ENCODE measurements around the gene FAM90A26. TPM values are rescaled to one million over a fixed set of nuclear protein-coding genes. Genes with fewer than 3 reads are reported as not detected.
A peak's percentile ranks its signal among the peaks of the same experiment; 100 is the strongest.
"Not testable (repeated sequence)": the region's sequence is repeated elsewhere in the genome, so short reads cannot be mapped to it uniquely, and the experiment has no call there.

The FAM90A26 gene
- total and polyA plus RNA-seq, 12 donors: not detected

GRCh38 chr4:9165990-9166389 is 4.2 kb upstream of the FAM90A26 start:
- H3K9me3 ChIP-seq; intact Hi-C loops (cut with DNase I); H3K36me3 ChIP-seq; H3K27me3 ChIP-seq; H3K4me3 ChIP-seq; H3K4me1 ChIP-seq; H3K27ac ChIP-seq; ATAC-seq: not testable (repeated sequence)
- 19 to 21% methylated on average over 2 to 7 of the region's 8 CpGs for WGBS, 2 donors
- TF ChIP-seq CTCF (IDR thresholded peaks at IDR 0.05): peak in 1 of 9 donors; percentile 19
- peak in 1 of 2 donors; percentile 25 for DNase-seq

DNA sequence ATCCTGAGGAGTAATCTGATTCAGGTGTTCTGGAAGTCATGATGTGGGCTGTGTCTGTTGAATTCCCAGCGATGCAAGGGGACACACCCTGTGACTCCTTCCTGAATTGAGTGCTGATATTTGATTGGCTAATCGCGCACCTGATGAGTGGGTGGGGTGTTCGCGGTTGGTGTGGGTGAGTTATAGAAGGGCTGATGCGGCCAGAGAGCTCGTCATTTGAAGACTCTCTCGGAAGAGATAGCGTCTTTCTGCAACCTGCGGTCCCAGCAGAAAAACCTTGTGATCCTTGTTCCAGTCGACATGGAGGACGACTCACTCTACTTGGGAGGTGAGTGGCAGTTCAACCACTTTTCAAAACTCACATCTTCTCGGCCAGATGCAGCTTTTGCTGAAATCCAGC is 40.1 kb downstream of the FAM90A26 start, which contains the start of gene USP17L10:
Gene USP17L10 (plus strand): TSS at position 301 of the 400 bp plus-strand sequence. CDS start 0 bp downstream, at position 301.
- ATAC-seq; H3K9me3 ChIP-seq; H3K36me3 ChIP-seq; H3K27ac ChIP-seq; H3K4me1 ChIP-seq; H3K4me3 ChIP-seq; intact Hi-C loops (cut with DNase I); H3K27me3 ChIP-seq; DNase-seq: not testable (repeated sequence)
- 89% methylated on average over 13 of the region's 13 CpGs; no CpG with 5 or more reads in 1 of the 2 donors for WGBS, 2 donors

DNA sequence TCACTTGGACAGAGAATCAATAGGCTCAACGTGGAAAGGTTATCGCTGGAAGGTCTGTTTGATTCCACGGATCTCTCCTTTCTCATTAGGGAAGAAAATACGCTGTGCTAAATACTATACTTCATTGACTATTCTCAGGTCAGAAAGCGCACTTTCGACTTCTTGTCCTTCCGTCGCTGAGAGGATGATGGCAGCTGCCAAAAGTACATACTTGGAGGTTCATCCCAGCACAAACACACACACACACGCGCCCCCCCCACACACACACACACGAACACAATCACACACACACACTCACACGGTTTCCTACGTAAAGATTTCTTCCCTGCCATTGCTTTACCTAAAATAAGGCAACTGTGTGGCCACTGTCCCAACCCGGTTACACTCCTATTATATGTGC is 44.5 kb downstream of the FAM90A26 start:
- ATAC-seq; H3K4me1 ChIP-seq; intact Hi-C loops (cut with DNase I); H3K36me3 ChIP-seq; H3K4me3 ChIP-seq; H3K27me3 ChIP-seq; H3K27ac ChIP-seq; H3K9me3 ChIP-seq: not testable (repeated sequence)
- peak in 1 of 2 donors; percentile 2 for DNase-seq
- WGBS, 2 donors: 76 to 77% methylated on average over 8 to 11 of the region's 14 CpGs

- H3K27me3 ChIP-seq; H3K4me1 ChIP-seq; ATAC-seq; intact Hi-C loops (cut with DNase I); H3K9me3 ChIP-seq; H3K27ac ChIP-seq; H3K36me3 ChIP-seq; H3K4me3 ChIP-seq; DNase-seq: not testable (repeated sequence)
- WGBS, 2 donors: 93% methylated on average over 8 of the region's 14 CpGs; no CpG with 5 or more reads in 1 of the 2 donors
These were observed 44.9 kb downstream of the FAM90A26 start, which contains the start of gene USP17L11 for GRCh38 chr4:9215105-9215504. Gene USP17L11, plus strand, starts transcription at chr4:9215405. Its CDS starts 0 bp downstream, at chr4:9215405.

- H3K36me3 ChIP-seq; H3K4me1 ChIP-seq; intact Hi-C loops (cut with DNase I); H3K9me3 ChIP-seq; DNase-seq; H3K27me3 ChIP-seq; H3K4me3 ChIP-seq; ATAC-seq; H3K27ac ChIP-seq: not testable (repeated sequence)
- no CpG with 5 or more reads among the region's 13 CpGs for WGBS, 2 donors
These were observed 49.6 kb downstream of the FAM90A26 start, which contains the start of gene USP17L12 for GRCh38 chr4:9219852-9220251. Gene USP17L12, plus strand, starts transcription at chr4:9220152. Its CDS starts 0 bp downstream, at chr4:9220152.

GRCh38 chr4:9224596-9224995 is 54.4 kb downstream of the FAM90A26 start, which contains the start of gene USP17L13:
Gene USP17L13, plus strand, starts transcription at chr4:9224896. Its CDS starts 0 bp downstream, at chr4:9224896.
- H3K9me3 ChIP-seq; ATAC-seq; H3K36me3 ChIP-seq; H3K27me3 ChIP-seq; intact Hi-C loops (cut with DNase I); H3K4me3 ChIP-seq; H3K4me1 ChIP-seq; H3K27ac ChIP-seq; DNase-seq: not testable (repeated sequence)
- WGBS, 2 donors: no CpG with 5 or more reads among the region's 14 CpGs

Other genes with a start within 250 kb of the FAM90A26 start
- gene USP17L10, start 40.2 kb downstream of the FAM90A26 start, total RNA-seq: not detected
- gene USP17L10, start 40.2 kb downstream of the FAM90A26 start, polyA plus RNA-seq: not detected
- not detected for gene USP17L11, start 45.0 kb downstream of the FAM90A26 start, total RNA-seq
- not detected for gene USP17L11, start 45.0 kb downstream of the FAM90A26 start, polyA plus RNA-seq
- gene USP17L12, start 49.7 kb downstream of the FAM90A26 start, total RNA-seq: not detected
- gene USP17L12, start 49.7 kb downstream of the FAM90A26 start, polyA plus RNA-seq: not detected
- not detected for gene USP17L13, start 54.5 kb downstream of the FAM90A26 start, total RNA-seq
- gene USP17L13, start 54.5 kb downstream of the FAM90A26 start, polyA plus RNA-seq: not detected
- gene USP17L15, start 64.0 kb downstream of the FAM90A26 start, total RNA-seq: not detected
- gene USP17L15, start 64.0 kb downstream of the FAM90A26 start, polyA plus RNA-seq: not detected
- gene USP17L17, start 73.5 kb downstream of the FAM90A26 start, total RNA-seq: not detected
- not detected for gene USP17L17, start 73.5 kb downstream of the FAM90A26 start, polyA plus RNA-seq
- not detected for gene USP17L18, start 78.2 kb downstream of the FAM90A26 start, total RNA-seq
- gene USP17L18, start 78.2 kb downstream of the FAM90A26 start, polyA plus RNA-seq: not detected
- gene USP17L19, start 83.0 kb downstream of the FAM90A26 start, total RNA-seq: not detected
- not detected for gene USP17L19, start 83.0 kb downstream of the FAM90A26 start, polyA plus RNA-seq
- gene USP17L20, start 87.7 kb downstream of the FAM90A26 start, total RNA-seq: not detected
- not detected for gene USP17L20, start 87.7 kb downstream of the FAM90A26 start, polyA plus RNA-seq
- gene USP17L21, start 92.5 kb downstream of the FAM90A26 start, total RNA-seq: not detected
- not detected for gene USP17L21, start 92.5 kb downstream of the FAM90A26 start, polyA plus RNA-seq
- not detected for gene USP17L22, start 97.2 kb downstream of the FAM90A26 start, total RNA-seq
- not detected for gene USP17L22, start 97.2 kb downstream of the FAM90A26 start, polyA plus RNA-seq
- gene USP17L24, start 154.8 kb downstream of the FAM90A26 start, total RNA-seq: not detected
- gene USP17L24, start 154.8 kb downstream of the FAM90A26 start, polyA plus RNA-seq: not detected
- gene USP17L25, start 159.5 kb downstream of the FAM90A26 start, total RNA-seq: not detected
- not detected for gene USP17L25, start 159.5 kb downstream of the FAM90A26 start, polyA plus RNA-seq
- gene USP17L26, start 164.2 kb downstream of the FAM90A26 start, total RNA-seq: not detected
- gene USP17L26, start 164.2 kb downstream of the FAM90A26 start, polyA plus RNA-seq: not detected
- gene USP17L5, start 169.0 kb downstream of the FAM90A26 start, total RNA-seq: not detected
- not detected for gene USP17L5, start 169.0 kb downstream of the FAM90A26 start, polyA plus RNA-seq
- not detected for gene USP17L27, start 173.7 kb downstream of the FAM90A26 start, total RNA-seq
- not detected for gene USP17L27, start 173.7 kb downstream of the FAM90A26 start, polyA plus RNA-seq
- not detected for gene USP17L28, start 178.5 kb downstream of the FAM90A26 start, total RNA-seq
- gene USP17L28, start 178.5 kb downstream of the FAM90A26 start, polyA plus RNA-seq: not detected
- gene USP17L29, start 183.2 kb downstream of the FAM90A26 start, total RNA-seq: not detected
- gene USP17L29, start 183.2 kb downstream of the FAM90A26 start, polyA plus RNA-seq: not detected
- gene USP17L30, start 192.7 kb downstream of the FAM90A26 start, total RNA-seq: not detected
- gene USP17L30, start 192.7 kb downstream of the FAM90A26 start, polyA plus RNA-seq: not detected

Measured in heart right ventricle (tissue), 16 donors.